K562 (cell line): ENCODE results near the gene PLEKHG1. TPM values are rescaled to one million over a fixed set of nuclear protein-coding genes. Genes with fewer than 3 reads are reported as not detected.
A peak's percentile ranks its signal among the peaks of the same experiment; 100 is the strongest.

Source experiments
- BHLHE40 ChIP-seq: IDR thresholded peaks from 2 replicates; pipeline ENCODE4 v1.6.1; 2011; ENCODE audit warnings: low read length, improper control_type of control experiment
- BMI1 ChIP-seq: fragments of 150-350 bp; IDR thresholded peaks from 2 replicates; pipeline ENCODE4 v1.6.1; 2014; ENCODE audit warnings: low read length
- BRF1 ChIP-seq: IDR thresholded peaks from 3 replicates; pipeline ENCODE4 v1.6.1; 2011; ENCODE audit warnings: borderline replicate concordance, mild to moderate bottlenecking; ENCODE audit not compliant: insufficient read length; ENCODE audit errors: extremely low read depth
- CCNT2 ChIP-seq: IDR thresholded peaks from 2 replicates; pipeline ENCODE4 v1.6.1; 2011; ENCODE audit warnings: borderline replicate concordance, low read depth, mild to moderate bottlenecking, moderate library complexity, mixed read lengths, low read length; ENCODE audit not compliant: insufficient read length; ENCODE audit errors: extremely low read depth
- DDX20 ChIP-seq: fragments of 450-650 bp; IDR thresholded peaks from 2 replicates; pipeline ENCODE4 v1.6.1; 2016; ENCODE audit warnings: missing genetic modification characterization, low read depth, mild to moderate bottlenecking, missing compliant biosample characterization, moderate library complexity
- E2F5 ChIP-seq: sonication (generic); formaldehyde crosslinking; IDR thresholded peaks from 2 replicates; pipeline ENCODE4 v1.8.0; 2022; ENCODE audit warnings: mild to moderate bottlenecking, missing genetic modification reagents
- EZH2 ChIP-seq: IDR thresholded peaks from 2 replicates; pipeline ENCODE4 v1.6.1; 2012; ENCODE audit warnings: low read depth, mild to moderate bottlenecking, inconsistent platforms, low read length, borderline replicate concordance
- GATA2 ChIP-seq: sonication (generic); formaldehyde crosslinking; IDR thresholded peaks from 2 replicates; pipeline ENCODE4 v1.4.0; 2020; ENCODE audit warnings: mild to moderate bottlenecking, missing genetic modification reagents
- HIVEP1 ChIP-seq: fragments of 250-450 bp; sonication (Bioruptor Pico); IDR thresholded peaks from 2 replicates; pipeline ENCODE4 v1.4.0; 2020; ENCODE audit warnings: mild to moderate bottlenecking
- JUND ChIP-seq, 2 experiments: IDR thresholded peaks; 2 replicates in 1 of 2; 3 replicates in 1 of 2; pipeline ENCODE4 v1.6.1; 2011; ENCODE audit warnings: borderline replicate concordance in 2 of 2, low read depth in 2 of 2, low read length in 2 of 2, improper control_type of control experiment in 1 of 2, missing biosample characterization in 1 of 2, missing genetic modification characterization in 1 of 2, missing genetic modification reagents in 1 of 2
- NFATC3 ChIP-seq: fragments of 450-650 bp; IDR thresholded peaks from 2 replicates; pipeline ENCODE4 v1.6.1; 2017; ENCODE audit warnings: mild to moderate bottlenecking
- PCBP2 ChIP-seq: fragments of 200-400 bp; formaldehyde crosslinking; IDR thresholded peaks from 2 replicates; pipeline ENCODE4 v1.6.1; 2018; ENCODE audit warnings: low read length, low read depth, mild to moderate bottlenecking, moderate library complexity; ENCODE audit not compliant: poor library complexity, severe bottlenecking
- POU5F1 ChIP-seq: fragments of 150-350 bp; IDR thresholded peaks from 2 replicates; pipeline ENCODE4 v1.6.1; 2014; ENCODE audit warnings: borderline replicate concordance, low read length, low read depth, mild to moderate bottlenecking; ENCODE audit not compliant: partially characterized antibody
- PURB ChIP-seq: sonication (generic); formaldehyde crosslinking; IDR thresholded peaks from 2 replicates; pipeline ENCODE4 v1.9.0; 2021; ENCODE audit warnings: low read depth, mild to moderate bottlenecking, missing genetic modification reagents
- RBM25 ChIP-seq: fragments of 200-400 bp; formaldehyde crosslinking; IDR thresholded peaks from 2 replicates; pipeline ENCODE4 v1.6.1; 2018; ENCODE audit warnings: low read length, low read depth, moderate library complexity; ENCODE audit not compliant: severe bottlenecking
- RBM34 ChIP-seq: fragments of 200-400 bp; formaldehyde crosslinking; IDR thresholded peaks from 2 replicates; pipeline ENCODE4 v1.6.1; 2018; ENCODE audit warnings: low read length, borderline replicate concordance; ENCODE audit not compliant: insufficient read depth
- SMAD3 ChIP-seq: fragments of 450-650 bp; formaldehyde crosslinking; conservative IDR thresholded peaks from 2 replicates; pipeline ENCODE4 v1.4.0; 2020; ENCODE audit warnings: mild to moderate bottlenecking
- SMARCE1 ChIP-seq: fragments of 450-650 bp; IDR thresholded peaks from 2 replicates; pipeline ENCODE4 v1.7.1; 2016; ENCODE audit warnings: mild to moderate bottlenecking
- XRCC4 ChIP-seq: IDR thresholded peaks from one replicate; pipeline ENCODE4 v1.6.1; 2011; ENCODE audit not compliant: insufficient read depth, insufficient read length; ENCODE audit errors: extremely low read depth
- ZFP91 ChIP-seq: sonication (generic); formaldehyde crosslinking; IDR thresholded peaks from 2 replicates; pipeline ENCODE4 v1.8.0; 2022; ENCODE audit warnings: mild to moderate bottlenecking, missing genetic modification reagents
- ZNF197 ChIP-seq: fragments of 200-800 bp; sonication (Bioruptor generic); IDR thresholded peaks from 2 replicates; pipeline ENCODE4 v1.6.1; 2016; ENCODE audit warnings: low read depth, missing genetic modification characterization, missing compliant biosample characterization
- ZNF311 ChIP-seq: fragments of 250-450 bp; sonication (Bioruptor Pico); IDR thresholded peaks from 2 replicates; pipeline ENCODE4 v1.4.0; 2020; ENCODE audit warnings: mild to moderate bottlenecking, moderate library complexity
- ZNF395 ChIP-seq: fragments of 200-800 bp; sonication (Bioruptor generic); IDR thresholded peaks from 2 replicates; pipeline ENCODE4 v1.6.1; 2017; ENCODE audit warnings: missing genetic modification characterization, missing compliant biosample characterization
- polyA plus RNA-seq, 8 experiments: library from polyadenylated mRNA; depleted of rRNA in 4 of 8; stranded (reverse) in 5 of 8; unstranded in 3 of 8; fragments of >200 nt; fragmentation: Nextera tagmentation in 2 of 8; fragmentation: Illumina TruSeq in 1 of 8; extraction: Ambion mirVana in 2 of 8; extraction: Trizol in 1 of 8; gene quantifications; 2 replicates each; pipeline versions ENCODE4 v1.2.1 to v1.2.3, GENCODE V29; 2011 to 2014; ENCODE audit warnings: inconsistent platforms in 1 of 8, missing spikeins in 1 of 8
- total RNA-seq, 7 experiments: library from RNA; depleted of rRNA in 6 of 7; stranded (reverse); fragments of >200 nt in 6 of 7; fragmentation: Illumina TruSeq in 2 of 7; extraction: Trizol in 2 of 7; gene quantifications; 2 replicates each; pipeline versions ENCODE4 v1.2.1 to v1.2.3, GENCODE V29; 2011 to 2021; ENCODE audit warnings: low replicate concordance in 1 of 7

Gene PLEKHG1
- total and polyA plus RNA-seq, 9 of the 15 experiments (the other 6 are each of a cell fraction or from before 2014, with no cell fraction given): 0.03 to 0.16 (median 0.03) TPM; not detected in 6

GRCh38 chr6:150560004-150560883, 39.4 kb upstream of the PLEKHG1 start (continued):
- TF ChIP-seq PCBP2 (no peak), CCNT2 (peak; percentile 27), ZNF395 (no peak), SMAD3 (CRISPR knock-in tag) (no peak), ZFP91 (CRISPR knock-in tag) (no peak), RBM25 (no peak), BMI1 (no peak), HIVEP1 (no peak), BHLHE40 (no peak), E2F5 (CRISPR knock-in tag) (no peak), PURB (CRISPR knock-in tag) (no peak), RBM34 (no peak), SMARCE1 (peak; percentile 85), NFATC3 (no peak), ZNF311 (CRISPR knock-in tag) (no peak), DDX20 (no peak), ZNF197 (CRISPR knock-in tag) (no peak), POU5F1 (no peak), XRCC4 (no peak), EZH2 (no peak), GATA2 (CRISPR knock-in tag) (peak; percentile 40; the same call in 1 of the 2 replicates), JUND (IDR thresholded peaks at IDR 0.05; ENCODE audit: borderline replicate concordance, low read depth, low read length) (peak; percentile 79), JUND (tag; IDR thresholded peaks at IDR 0.05; ENCODE audit: borderline replicate concordance, low read depth, low read length) (peak; percentile 80; the same call in 2 of the 3 replicates), BRF1 (no peak)
